Neutrophil (primary cell): ENCODE measurements around the gene SHISAL2A.

Experiments used
- H3K27ac ChIP-seq: fragments of 200-600 bp; sonication (generic); 2 replicates; pipeline ENCODE4 v1.5.1; 2016; ENCODE audit warnings: mild to moderate bottlenecking, moderate library complexity
- H3K27me3 ChIP-seq: fragments of 200-600 bp; sonication (generic); 2 replicates; pipeline ENCODE4 v1.6.0; 2016; ENCODE audit warnings: mild to moderate bottlenecking
- H3K36me3 ChIP-seq: fragments of 200-600 bp; sonication (generic); 2 replicates; pipeline ENCODE4 v1.5.1; 2017
- H3K4me1 ChIP-seq, 2 experiments: fragments of 200-600 bp in 1 of 2; sonication (generic) in 1 of 2; 1 replicate in 1 of 2; 2 replicates in 1 of 2; pipeline versions ENCODE4 v1.5.1 to v1.6.1; 2013 to 2016; ENCODE audit warnings: low read depth in 1 of 2, low read length in 1 of 2, mild to moderate bottlenecking in 1 of 2, moderate library complexity in 1 of 2; ENCODE audit not compliant: control insufficient read depth in 1 of 2, insufficient read depth in 1 of 2
- H3K4me3 ChIP-seq, 2 experiments: fragments of 200-600 bp in 1 of 2; sonication (generic) in 1 of 2; 1 replicate in 1 of 2; 2 replicates in 1 of 2; pipeline ENCODE4 v1.5.1; 2013 to 2016; ENCODE audit warnings: low read depth in 1 of 2, low read length in 1 of 2, mild to moderate bottlenecking in 1 of 2, moderate library complexity in 1 of 2
- H3K9me3 ChIP-seq: fragments of 200-600 bp; sonication (generic); 2 replicates; pipeline ENCODE4 v1.5.1; 2016
- TF ChIP-seq, protein P1 (sequence below): fragments of 200-600 bp; sonication (generic); IDR thresholded peaks from 2 replicates; pipeline ENCODE4 v1.5.1; 2016; ENCODE audit warnings: antibody characterized with exemption

SHISAL2A gene

DNA sequence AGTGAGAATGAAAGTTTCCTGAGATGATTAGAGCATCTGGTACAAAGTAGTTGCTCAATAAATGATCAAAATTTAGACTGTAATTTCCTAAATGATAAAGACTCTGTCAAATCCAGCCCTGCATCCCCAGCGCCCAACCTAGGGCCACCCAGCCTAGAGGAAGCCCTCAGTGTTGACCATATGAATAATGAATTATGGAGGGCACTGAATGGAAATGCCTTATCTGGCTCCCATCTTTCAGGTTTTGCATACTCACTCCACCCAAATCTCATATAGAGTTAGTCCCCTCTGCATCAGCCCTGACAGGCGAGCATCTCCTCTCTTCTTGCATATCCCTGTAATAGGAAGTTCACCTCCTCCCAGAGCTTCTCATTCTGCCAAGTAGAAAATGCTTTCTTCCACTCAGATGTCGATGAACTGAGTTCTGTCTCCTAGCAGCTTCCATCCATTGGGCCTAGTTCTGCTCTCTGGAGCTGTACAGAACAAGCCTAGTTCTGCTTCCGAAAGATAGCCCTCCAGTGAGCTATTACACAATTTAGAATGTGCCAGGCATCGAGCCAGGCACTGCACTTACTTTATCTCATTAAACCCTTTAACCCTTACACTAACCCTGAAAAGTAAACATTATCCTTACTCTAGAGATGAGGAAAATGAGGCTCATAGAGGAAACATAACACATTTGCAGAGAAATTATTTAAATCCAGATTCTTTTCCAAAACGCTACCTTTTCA, 44.3 kb downstream of the SHISAL2A start:
- Histone ChIP-seq H3K36me3 (no peaks in the 10 kb centered on the region), H3K4me3 (no peak overlapping the region), H3K27me3 (no peaks in the 10 kb centered on the region), H3K9me3 (no peaks in the 10 kb centered on the region), H3K4me1 (no peaks in the 10 kb centered on the region), H3K27ac (no peak overlapping the region)
- TF ChIP-seq, protein P1, sequence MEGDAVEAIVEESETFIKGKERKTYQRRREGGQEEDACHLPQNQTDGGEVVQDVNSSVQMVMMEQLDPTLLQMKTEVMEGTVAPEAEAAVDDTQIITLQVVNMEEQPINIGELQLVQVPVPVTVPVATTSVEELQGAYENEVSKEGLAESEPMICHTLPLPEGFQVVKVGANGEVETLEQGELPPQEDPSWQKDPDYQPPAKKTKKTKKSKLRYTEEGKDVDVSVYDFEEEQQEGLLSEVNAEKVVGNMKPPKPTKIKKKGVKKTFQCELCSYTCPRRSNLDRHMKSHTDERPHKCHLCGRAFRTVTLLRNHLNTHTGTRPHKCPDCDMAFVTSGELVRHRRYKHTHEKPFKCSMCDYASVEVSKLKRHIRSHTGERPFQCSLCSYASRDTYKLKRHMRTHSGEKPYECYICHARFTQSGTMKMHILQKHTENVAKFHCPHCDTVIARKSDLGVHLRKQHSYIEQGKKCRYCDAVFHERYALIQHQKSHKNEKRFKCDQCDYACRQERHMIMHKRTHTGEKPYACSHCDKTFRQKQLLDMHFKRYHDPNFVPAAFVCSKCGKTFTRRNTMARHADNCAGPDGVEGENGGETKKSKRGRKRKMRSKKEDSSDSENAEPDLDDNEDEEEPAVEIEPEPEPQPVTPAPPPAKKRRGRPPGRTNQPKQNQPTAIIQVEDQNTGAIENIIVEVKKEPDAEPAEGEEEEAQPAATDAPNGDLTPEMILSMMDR: no peak

DNA sequence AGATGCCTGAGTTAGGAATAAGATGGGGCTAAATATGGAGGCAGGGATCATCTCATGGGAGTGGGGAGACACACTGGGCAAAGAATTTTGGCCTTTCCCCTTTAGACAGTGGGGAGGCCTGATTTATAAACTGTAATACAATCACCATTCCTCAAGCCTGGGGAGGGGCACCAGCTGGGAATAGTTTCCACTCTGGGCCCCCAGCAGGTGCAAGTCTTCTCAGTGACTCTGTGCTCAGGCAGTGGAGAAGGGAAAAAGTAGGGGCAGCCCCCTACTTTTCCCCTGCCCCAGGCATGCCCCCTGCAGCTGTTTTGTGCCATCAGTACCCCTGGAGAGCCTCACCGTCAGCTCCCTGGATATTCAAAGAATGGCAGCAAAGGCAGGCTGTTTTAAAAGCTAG, 46.1 kb downstream of the SHISAL2A start:
- Histone ChIP-seq H3K4me3 (no peak overlapping the region), H3K27me3 (no peaks in the 10 kb centered on the region), H3K36me3 (no peaks in the 10 kb centered on the region), H3K9me3 (no peaks in the 10 kb centered on the region), H3K27ac (no peak overlapping the region), H3K4me1 (no peaks in the 10 kb centered on the region)
- TF ChIP-seq, protein P1: no peak

DNA sequence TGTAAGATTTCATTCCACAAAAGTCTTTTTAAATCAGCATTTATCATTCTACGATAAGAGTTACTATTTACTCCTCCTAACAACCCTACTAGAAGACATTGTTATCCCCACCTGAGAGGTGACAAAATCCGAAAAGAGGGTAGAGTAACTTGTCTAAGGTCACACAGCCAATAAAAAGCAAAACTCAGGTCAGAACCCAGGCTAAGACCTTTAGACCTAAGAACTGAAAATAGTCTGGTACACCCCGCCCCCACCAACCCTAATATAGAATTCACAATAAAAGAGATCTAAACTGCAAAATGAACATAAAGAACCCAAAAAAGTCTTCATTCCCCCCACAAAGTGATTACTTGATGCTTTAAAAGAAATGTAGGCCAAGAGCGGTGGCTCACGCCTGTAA, 46.5 kb downstream of the SHISAL2A start:
- no peak overlapping the region for H3K27ac ChIP-seq
- no peaks in the 10 kb centered on the region for H3K4me1 ChIP-seq

DNA sequence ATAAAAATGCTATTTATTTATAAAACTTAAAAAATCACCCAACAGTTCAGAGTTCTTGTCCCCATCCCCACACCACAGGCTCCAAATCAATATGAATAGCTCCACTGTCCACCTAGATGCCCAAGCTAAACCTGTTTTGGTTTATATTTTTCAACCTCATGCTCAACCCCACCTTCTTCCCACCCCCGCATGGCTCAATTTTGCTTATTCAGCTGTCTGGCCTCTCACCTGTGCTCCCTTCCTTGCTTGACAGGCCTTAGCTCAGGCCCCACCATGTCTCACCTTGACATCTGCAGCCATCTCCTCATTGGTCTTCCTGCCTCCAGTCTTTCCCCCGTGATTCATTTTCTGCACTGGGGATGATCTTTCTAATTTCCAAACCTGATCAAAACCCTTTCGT, 47.4 kb downstream of the SHISAL2A start:
- H3K4me1 ChIP-seq: no peaks in the 10 kb centered on the region
- TF ChIP-seq, protein P1: no peak
- H3K27ac ChIP-seq: no peak overlapping the region
- no peaks in the 10 kb centered on the region for H3K27me3 ChIP-seq
- H3K4me3 ChIP-seq: no peak overlapping the region
- H3K9me3 ChIP-seq: no peaks in the 10 kb centered on the region
- no peaks in the 10 kb centered on the region for H3K36me3 ChIP-seq

More for the DNA sequence above, 46.5 kb downstream of the SHISAL2A start:
- TF ChIP-seq, protein P1: no peak
- H3K9me3 ChIP-seq: no peaks in the 10 kb centered on the region
- no peak overlapping the region for H3K4me3 ChIP-seq
- H3K36me3 ChIP-seq: no peaks in the 10 kb centered on the region
- no peaks in the 10 kb centered on the region for H3K27me3 ChIP-seq

DNA sequence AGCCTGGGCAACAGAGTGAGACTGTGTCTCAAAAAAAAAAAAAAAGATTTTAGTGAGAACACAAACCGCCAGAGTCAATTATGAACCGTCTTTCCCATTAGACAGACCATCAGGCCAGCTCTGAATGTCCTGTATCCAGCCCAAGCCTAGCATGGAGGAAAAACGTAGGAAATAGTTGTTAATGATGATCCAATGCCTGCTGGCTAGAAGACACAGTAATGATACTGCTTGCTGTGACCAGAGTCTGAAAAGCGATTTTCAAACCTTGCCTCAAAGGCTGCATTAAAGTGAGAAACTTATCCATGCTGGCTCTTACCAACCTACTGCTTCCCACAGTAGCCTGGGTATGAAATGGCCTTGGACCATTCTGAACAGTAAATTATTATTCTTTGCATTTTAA, 48.2 kb downstream of the SHISAL2A start:
- H3K9me3 ChIP-seq: no peaks in the 10 kb centered on the region
- no peaks in the 10 kb centered on the region for H3K27me3 ChIP-seq
- TF ChIP-seq, protein P1: no peak

More for the DNA sequence above, 48.2 kb downstream of the SHISAL2A start:
- Histone ChIP-seq H3K4me3 (no peak overlapping the region), H3K4me1 (peaks cover 0 to 4% of the 10 kb centered on the region in 2 experiments), H3K27ac (no peak overlapping the region), H3K36me3 (no peaks in the 10 kb centered on the region)
